ENCODE results near the gene IVNS1ABP.

Gene IVNS1ABP

GRCh38 chr1:185250063-185250462 is 67.0 kb downstream of the IVNS1ABP start:
- DNase-seq, result no peak

- DNase-seq, result no peak
Measured at GRCh38 chr1:185249563-185249962, 67.5 kb downstream of the IVNS1ABP start.

All from stimulated activated CD4-positive, alpha-beta T cell treated with anti-CD3 and anti-CD28 coated beads, Interleukin-15, amount 100 ng/mL, for 24 hours (primary cell).